GM19467 (cell line): Measurements from ENCODE around the gene METTL24.

Experiments
- ATAC-seq: cut with Tn5 transposase; IDR thresholded peaks from one replicate; pipeline ENCODE4 v1.9.1; 2021; ENCODE audit warnings: mild to moderate bottlenecking, moderate library complexity; ENCODE audit not compliant: unreplicated experiment

METTL24 gene

DNA sequence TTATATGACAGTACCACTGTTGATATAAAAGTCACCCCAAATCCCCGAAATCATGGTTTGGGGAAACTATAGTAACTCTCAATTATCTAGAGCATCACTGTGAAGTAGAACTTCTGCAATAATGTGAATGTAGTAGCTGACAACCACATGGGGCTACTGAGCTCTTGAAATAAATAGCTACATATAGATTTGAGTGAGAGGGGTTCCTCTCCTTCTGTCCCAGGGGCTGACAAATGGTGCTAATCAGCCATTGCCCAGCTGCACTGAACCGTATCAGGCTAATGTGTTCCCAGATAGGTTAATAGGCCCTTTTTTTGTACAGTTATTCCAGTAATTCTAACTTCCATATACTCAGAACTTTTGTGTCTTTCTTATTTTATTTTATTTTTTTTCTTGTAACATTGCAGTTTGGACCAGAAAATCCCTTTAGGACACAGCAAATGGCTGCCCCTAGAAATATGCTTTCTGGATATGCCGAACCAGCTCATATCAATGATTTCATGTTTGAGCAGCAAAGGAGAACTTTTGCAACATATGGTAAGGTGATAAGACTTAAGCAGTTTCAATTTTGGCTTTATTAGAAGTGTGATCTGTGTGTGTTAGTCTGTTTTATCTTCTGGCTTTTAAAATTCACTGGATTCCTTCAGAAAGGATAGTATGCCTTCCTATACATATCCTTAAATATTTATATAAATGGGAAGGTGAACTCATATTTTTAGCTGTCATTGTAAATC, 156.8 kb downstream of the METTL24 start:
- ATAC-seq: no peak

DNA sequence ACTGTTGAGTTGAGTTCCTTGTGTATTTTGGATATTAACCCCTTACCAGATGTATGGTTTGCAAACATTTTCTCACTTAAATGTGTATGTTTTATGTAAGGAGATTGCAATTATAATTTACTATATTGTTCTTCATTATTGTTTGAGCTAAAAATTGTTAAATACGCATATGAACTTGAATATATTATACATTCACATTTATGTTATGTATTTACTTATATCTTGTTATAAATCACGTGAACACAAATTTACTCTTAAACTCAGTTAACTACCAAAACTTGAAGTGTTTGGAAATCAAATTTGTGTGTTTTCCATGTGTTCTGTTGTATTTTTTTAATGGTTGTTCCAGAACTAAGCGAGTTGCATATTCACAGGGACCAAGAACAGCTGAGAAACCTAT, 159.6 kb downstream of the METTL24 start:
- no peak for ATAC-seq

DNA sequence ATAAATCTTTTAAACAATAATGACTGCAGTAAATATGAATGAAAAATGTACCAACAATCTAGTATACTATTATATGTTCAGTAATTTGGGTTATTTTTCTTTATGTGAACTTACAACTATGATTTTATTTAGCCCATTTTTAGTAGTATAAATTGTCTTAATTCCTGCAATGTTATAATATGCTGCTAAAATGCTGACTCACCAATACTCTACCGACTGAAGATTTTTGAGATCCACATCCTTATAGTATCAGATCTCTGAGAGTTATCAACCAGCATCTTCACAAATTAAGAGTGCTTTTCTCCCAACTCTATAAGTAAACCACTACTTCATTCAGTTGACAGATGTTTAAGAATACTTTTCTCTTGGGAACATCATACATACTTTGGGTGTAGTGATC, 161.3 kb downstream of the METTL24 start:
- no peak for ATAC-seq

DNA sequence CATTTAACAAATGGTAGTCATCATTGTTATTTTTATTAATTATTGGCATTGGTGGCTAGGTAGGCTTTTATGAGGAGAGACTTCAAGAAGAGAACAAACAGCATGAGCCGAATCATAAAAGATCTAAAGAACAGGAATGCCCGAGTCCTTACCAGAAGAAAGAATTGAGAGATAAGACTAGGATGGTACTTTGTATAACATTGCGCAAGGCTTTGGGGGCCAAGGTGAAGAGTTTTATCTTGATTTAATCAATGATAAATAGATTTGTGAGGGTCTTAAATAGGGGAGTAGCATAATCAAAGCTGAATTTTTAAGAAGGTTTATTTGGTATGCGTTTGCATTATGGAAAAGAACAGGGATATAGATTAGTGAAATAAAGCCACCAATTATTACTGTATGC, 162.5 kb downstream of the METTL24 start:
- ATAC-seq: no peak
